GM15510 (cell line): ENCODE results near the gene PXDN.

Source experiments
- POLR2A ChIP-seq: IDR thresholded peaks from 3 replicates; pipeline ENCODE4 v1.6.1; 2011; ENCODE audit warnings: borderline replicate concordance; ENCODE audit not compliant: insufficient read length; ENCODE audit errors: extremely low read depth

Gene PXDN

DNA sequence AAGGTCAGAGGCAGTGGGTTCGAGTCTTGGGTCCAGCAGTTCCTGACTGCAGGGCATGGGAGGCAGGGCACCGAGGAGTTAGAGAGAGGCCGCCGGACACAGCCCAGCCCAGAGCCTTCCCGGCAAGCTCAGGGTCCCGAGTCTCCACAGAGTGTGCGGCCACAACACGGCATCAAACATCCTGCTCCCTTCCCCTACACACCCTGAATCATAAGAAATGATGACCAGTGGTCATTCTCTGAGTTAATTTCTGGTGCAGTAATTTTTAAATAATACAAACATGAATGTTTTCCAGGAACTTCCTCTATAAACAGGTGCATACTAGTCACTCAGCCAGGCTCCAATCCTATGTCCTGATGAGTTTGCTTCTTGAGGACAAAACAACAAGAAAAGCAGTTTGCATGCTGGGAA is 118.0 kb downstream of the PXDN start:
- TF ChIP-seq POLR2A, result no peak

DNA sequence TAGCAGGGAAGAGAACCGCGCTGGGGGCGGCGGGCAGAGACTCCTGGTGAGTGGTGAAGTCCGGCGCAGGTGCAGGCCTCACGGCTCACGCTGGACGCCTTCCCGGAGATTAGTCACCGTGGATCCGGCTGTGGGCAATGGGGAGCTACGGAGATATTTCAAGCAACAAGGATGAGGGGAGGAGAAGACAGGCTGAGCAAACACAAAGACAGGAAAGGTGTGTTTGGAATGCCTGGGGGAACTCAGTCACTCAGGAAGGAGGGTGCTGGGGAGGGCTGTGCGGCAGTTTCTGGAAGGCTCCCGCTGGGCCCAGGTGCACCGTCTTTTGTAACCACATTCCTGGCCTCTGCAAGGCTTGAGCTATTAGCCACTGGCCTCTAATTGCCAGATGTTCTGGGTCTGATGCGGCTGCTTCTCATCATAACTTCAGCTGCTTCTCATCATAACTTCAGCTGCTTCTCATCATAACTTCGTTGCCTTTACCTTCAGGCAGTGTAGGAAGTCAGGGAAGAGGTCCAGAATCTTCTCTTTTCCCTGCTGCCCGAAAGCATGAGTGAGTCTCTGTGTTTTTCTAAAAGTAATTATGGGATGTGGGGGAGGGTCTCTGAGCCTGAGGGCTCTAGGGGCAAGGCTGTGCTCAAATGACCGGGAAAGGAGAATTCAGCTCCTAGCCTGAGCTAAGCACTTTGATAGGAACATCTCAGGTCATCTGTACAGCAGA is 118.9 kb downstream of the PXDN start:
- TF ChIP-seq POLR2A, result no peak

DNA sequence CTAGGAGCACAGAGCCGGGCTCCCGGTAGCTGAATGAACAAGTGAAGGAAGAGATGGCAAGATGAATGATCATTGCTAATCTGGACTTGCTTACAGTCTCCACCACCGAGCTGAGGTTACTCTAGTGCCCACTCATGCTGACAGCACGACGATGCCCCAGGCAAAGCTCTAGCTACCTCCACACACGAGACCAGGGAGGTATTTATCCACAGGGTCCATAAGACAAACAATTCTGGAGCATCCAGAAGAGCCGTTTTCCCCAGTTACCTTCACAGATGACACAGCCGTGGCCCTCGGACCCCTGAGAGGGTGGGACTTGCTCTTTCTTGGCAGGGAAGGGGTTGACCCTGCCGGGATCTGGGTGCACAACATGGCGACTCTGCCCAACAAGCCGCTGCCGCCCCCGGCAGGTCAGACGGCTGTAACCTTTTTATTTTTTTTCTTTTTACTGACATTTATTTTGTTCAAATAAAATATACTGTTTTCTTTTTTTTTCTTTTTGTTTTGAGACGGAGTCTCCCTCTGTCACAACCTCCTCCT is 120.3 kb downstream of the PXDN start:
- TF ChIP-seq POLR2A, result no peak

DNA sequence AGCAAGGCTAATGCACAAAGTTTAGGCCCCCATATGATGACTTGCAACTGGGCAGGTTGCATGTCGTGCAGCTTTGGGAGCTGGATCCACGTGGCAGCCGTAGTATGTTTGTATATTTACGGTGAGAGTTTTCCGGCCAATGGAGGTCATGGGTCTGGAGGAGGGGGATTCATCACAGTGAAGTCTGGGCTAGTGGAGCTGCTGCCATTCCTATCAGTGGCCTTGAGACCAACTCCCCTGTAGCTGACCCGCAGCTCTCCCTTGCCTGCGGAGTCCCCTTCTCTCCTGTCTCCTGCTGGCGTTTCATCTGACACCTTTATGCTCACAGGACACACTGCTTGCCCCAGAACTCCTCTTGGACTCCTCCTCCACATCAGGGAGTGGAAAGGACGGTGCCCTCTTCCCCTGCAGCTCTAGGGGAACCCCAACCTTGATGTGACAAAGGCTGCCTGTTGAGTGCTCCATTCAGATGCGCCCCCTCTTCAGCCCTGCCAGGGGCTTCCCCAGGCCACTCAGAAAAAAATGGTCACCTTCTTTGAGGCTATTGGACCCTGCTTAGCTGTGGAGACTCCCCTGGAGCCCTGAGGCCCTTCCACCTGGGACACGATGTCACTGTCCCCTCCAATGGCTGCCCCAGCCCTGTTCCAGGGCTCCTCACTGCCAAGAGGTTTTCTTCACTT is 121.7 kb downstream of the PXDN start:
- TF ChIP-seq POLR2A, result no peak

DNA sequence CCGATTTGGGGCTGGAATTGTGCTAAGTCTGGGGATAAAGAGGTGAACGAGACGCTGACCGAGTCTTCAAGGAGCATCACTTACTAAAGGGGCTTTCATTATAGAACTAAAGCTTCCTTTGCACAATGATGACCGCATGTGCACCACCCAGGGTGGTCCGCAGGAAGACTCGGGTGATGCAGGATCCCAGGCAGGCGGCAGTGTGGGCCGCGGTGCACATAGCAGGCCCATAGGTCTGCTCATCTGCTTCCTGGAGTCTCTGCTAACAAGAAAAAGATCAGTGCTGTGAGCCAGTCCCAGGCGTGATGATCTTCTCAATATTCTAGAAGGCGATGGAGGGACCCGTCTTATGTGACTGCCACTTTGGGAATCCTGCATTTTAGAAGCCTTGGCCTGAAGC is 122.8 kb downstream of the PXDN start:
- TF ChIP-seq POLR2A, result no peak

DNA sequence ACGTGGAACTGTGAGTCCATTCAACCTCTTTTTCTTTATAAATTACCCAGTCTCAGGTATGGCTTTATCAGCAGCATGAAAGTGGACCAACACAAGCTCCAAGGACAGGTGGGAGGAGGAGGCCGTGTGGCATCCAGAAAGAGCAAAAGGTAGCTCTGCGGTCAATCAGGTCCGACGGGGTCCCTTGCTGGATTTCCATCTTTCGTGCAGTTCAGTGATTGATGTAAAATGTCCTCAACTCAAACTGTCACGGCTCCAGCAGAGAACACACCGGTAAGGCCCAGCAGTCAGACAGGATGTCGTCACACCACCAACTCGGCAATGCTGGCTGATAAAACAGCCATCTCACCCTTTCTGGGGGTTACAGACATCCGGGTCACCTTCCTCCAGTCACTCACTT is 123.3 kb downstream of the PXDN start:
- TF ChIP-seq POLR2A, result no peak

DNA sequence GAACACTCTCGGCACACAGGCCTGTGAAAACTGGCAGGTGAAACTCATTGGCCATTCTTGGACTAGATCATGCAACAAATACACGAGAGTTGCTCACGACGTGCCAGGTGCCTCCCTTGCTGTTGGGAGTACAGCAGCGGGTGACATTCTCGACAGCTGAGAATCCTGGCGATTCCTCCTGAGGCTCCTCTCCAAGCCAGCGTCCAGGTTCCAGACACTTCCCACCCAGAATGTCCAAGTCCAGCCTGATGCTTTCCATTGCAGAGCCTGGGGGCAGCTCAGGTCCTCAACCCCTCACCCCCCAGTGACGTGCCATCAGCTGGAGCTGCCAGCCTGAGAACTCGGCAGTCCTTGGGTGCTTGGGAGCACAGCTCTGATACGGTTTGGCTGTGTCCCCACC is 124.2 kb downstream of the PXDN start:
- TF ChIP-seq POLR2A, result no peak

DNA sequence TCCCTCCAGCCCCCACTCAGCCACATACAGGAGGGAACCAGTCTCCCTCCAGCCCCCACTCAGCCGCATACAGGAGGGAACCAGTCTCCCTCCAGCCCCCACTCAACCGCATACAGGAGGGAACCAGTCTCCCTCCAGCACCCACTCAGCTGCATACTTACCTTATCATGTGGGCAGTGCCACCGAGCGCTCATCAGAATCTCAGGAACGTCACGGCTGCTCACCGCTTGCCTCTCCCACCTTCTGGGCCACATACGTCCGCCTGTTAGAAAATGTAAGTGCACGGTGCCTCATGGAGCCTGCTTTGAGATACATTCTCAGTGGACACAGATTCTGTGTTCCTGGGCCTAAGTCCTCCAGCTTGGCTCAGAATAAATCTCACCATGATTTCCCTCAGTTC is 124.8 kb downstream of the PXDN start:
- no peak for TF ChIP-seq POLR2A

DNA sequence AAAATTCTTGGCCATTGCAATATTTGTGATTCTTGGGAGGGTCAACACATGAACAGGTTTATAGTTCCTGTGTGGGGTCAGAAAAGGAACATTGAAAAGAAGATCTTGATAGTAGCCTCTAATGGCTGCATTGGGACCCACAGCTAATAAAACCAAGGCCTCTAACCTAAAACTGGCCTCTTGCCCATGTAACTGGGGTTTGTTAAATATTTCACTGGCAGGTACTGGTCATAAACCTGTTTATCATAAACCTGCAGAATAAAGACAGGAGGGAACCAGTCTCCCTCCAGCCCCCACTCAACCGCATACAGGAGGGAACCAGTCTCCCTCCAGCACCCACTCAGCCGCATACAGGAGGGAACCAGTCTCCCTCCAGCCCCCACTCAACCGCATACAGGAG is 125.3 kb downstream of the PXDN start:
- no peak for TF ChIP-seq POLR2A

DNA sequence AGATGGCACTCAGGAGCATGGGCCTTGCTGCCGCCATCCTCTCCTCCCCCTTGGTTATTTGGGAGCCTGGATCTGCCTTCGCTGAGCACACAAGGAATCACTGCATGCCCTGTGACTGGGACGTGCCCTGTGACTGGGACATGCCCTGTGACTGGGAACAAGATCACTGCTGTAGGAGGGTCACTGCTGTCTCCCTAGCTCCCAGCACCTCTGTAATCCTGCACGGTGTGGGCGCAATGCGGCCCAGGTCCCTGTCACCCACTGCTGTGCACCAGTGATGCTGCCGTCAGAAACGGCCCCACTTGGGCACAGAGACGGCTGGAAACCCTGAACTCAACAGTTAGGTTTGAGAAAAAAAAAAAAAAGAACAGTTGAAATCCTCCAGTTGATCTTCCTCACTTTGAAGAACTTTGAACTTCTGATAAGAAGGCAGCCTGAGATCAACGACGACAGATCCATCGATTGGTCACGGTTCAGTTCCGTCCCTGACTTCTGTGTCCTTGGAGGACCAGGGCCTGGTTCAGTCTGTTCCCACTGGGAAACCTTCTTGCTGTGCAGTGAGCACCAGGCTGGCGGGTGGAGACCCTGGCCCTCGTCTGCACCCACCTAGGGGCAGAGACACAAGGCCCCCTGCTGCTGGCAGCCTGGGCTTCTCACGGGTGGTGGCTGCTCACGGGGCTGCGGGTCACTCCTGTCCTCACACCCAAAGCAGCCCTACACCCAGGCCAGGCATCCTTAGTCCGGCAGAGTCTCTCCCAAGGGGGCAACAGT is 125.9 kb downstream of the PXDN start:
- no peak for TF ChIP-seq POLR2A

DNA sequence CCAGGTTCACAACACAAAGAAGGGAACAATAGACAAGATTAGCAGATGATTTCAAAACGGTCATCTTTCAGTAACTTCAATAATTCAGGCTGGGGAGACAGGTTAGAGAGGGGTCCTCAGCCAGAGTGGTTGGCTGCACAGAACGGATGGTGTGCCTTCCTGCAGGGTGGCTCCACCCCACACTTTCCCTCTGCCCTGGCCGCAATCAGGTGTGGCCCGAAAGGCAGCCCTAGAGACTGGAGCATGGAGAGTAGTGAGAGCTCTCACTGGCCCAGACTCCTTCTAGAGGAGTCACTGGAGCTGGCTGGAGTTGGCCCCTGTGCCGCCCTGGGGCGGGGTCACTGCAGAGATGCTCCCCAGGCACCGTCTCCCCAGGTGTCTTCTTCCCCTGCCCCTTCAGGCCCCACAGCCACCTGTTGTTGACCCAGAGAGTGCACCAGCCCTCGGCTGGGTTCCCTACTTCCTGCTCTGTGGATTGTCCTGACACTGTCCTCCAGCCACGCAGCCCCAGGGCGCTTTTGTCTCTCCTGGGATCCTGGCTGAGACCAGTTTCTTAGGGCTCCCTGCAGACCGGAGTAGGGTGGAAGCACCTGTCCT is 126.8 kb downstream of the PXDN start:
- TF ChIP-seq POLR2A, result no peak

DNA sequence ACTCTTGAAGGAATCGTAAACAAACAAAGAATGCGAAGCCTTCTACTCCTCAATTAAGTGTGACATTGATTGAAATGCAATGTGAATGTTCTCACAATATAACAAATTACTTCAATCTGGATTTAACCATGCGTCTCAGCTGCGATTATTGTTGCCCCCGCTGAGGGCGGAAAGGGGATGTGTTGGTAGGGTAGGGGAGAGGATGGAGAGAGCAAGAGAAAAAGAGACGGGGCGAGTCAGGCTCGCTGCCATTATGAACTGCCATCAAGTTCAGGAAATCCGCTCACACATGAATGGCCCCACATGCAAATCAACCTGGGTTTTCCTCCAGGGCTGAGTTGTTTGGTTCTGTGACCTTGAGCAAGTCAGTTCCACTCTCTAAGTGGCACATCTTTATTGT is 129.8 kb downstream of the PXDN start:
- TF ChIP-seq POLR2A, result no peak

DNA sequence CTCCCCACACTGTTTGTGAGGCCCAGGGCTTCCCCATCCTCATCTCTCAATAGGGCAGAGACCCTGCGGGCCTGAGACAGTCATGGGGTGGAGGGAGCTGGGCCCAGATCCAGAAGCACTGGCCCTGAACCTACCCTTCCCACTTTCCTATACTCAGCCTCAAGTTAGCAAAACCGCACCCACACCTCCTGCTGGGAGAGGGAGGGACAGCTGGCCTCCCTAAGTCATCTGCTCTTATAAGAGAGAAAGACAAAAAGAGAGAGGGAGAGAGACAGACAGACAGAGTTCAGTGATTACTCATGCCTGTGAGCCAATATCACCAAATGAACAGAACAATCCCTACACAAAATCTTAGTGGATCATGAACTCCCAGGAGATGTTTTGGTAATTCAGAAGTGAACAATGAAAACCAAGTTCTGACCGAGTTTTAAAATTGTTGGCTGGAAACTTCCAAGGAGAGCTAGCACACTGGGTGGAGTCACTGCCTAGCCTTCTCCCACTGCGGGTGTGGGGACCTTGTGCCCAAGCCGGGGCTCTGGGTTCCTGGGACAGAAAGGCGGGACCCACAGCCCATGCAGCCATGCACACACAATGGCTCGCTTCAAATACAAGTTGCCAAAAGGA is 130.5 kb downstream of the PXDN start:
- no peak for TF ChIP-seq POLR2A

DNA sequence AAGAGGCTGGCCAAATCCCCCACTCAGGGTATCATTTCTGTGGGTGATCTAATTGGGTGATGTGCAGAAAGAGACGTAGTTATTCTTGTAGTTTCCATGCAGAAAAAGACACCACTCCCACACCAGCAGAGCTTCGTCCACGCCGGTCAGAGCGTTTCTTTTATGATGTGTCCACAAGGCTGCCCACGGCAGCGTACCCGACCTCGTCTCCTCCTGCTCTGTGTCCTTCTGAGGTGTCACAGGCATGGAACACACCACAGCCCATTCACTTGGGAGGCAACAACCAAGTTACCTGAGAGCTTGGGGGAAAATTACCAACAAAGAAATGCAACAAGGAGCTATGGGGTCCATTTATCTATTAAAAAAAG is 131.3 kb downstream of the PXDN start:
- no peak for TF ChIP-seq POLR2A
